Measurements from ENCODE around the gene AGRP.

The AGRP gene

DNA sequence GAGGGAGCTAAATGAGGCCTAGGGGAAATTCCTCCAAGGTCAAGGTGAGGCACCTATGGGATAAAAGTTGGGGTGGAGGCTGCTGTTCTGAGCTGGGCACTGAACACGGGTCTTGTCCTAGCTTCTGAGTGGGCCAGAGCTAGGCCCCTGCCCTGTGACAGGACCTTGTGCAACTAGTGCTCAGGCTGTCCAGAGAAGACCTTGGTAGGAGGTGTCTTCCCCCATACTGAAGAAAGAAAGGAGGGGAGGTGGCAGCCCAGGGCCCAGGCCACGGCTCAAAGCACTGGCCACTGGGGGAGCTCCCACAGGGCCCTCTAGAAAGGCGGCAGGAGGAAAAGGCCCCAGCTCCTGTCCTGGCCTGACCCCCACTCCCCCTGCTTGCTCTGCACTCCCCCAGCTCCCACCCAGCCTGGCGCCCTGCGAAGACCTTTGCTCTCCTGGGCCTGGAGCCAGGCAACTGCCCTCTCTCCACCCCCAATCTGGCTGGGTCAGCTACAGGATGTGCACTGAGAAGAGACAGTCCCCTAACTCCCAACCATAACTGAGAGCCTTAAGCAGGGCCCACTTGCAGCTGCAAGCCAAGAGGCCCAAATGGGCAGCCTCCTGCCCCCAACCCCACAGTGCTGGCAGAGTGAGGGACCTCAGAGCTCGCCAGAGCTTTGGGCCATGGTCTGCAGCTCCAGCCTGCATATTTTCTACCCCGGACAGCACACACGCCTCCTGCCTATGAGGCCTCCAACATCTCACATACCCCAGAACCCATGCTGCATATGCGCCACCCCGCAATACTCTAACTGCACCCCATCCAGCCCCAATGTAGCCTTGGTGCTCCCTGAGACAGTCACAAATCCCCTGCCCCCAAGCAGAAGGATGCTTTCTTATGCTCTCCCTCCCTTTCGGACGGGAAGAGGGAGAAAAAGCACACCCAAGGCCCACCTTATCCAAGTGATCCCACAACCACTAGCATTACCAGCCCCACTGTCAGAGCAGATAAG is 37.1 kb downstream of the AGRP start:
- no peak for DNase-seq (ENCODE audit: low read depth in 2 of 2)

DNA sequence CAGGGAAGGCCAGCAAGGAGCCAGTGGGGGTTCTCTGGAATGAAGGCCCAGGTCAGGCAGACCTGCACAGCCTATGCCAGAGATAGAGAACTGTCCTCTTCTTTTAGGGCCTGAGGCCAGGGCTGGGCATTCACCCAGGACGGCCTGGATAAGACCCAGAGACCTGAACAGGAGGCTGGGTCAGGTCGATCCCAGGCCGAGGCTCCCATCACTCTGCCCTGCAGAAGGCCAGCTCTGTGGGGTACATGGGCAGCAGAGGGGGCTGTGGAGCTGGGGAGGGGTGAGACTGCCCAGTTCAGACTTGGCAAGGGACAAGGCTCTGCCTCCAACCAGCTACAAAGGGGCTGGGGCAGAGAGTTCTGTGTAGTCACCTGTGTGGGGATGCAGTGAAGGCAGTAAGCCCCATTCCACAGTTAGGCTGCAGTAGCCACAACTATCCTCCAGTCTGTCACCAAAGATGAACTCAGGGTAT is 37.9 kb downstream of the AGRP start:
- DNase-seq (ENCODE audit: low read depth in 2 of 2), result no peak

GRCh38 chr16:67445126-67445426 is 38.3 kb downstream of the AGRP start:
- no peak for DNase-seq (ENCODE audit: low read depth in 2 of 2)

GRCh38 chr16:67444259-67445125 is 38.9 kb downstream of the AGRP start:
- no peak for DNase-seq (ENCODE audit: low read depth in 2 of 2)

DNA sequence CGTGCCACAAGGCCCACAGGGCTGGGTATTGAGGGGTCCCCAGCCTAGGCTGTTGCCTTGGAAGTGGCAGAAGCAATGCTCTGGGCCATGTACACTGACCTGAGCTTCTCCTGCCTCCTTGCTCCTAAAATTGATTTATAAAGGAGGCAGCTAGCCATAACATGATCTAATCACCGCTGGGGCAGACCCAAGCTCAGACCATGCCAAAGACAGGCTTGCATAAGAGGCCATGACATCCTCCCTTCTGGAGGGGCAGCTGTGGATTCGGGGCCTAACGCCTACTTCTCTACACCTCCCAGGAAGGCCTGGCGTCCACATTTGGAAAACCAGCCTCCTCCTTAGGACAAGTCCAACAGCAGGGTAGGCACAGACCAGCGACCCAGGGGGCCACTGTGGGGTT is 40.1 kb downstream of the AGRP start:
- no peak for DNase-seq (ENCODE audit: low read depth in 2 of 2)

GRCh38 chr16:67442581-67443255 is 40.6 kb downstream of the AGRP start:
- no peak for DNase-seq (ENCODE audit: low read depth in 2 of 2)

- DNase-seq (ENCODE audit: low read depth in 2 of 2), result no peak
These were observed 41.4 kb downstream of the AGRP start for GRCh38 chr16:67441907-67442306.

GRCh38 chr16:67441271-67441753 is 42.0 kb downstream of the AGRP start:
- DNase-seq (ENCODE audit: low read depth in 2 of 2), result no peak

DNA sequence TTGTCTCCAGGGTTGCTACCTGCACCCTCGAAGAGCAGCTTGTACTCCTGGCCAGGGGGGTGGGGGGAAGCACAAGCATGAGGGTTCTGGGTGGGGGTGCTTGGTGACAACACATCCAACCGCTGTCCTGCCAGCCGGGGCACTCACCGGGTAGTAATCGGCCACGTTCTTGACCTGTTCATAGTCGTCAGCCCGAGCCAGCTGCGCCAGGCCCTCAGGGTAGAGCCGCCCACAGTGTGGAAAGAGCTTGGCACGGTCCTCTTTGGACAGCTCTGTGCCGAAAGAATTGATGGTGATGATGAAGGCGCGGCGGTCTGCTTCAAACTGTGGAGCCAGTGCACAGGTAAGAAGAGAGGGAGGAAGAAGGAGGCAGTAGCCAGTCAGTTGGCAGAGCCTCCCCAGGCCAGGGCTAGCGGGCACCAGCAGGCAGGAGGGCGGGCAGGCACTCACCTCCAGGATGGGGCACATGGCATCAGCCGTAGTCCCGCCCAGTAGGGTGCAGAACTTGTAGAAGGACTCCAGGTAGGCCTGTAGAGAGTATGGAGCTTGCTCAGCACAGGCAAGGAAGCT is 44.4 kb downstream of the AGRP start:
- no peak for DNase-seq (ENCODE audit: low read depth in 2 of 2)

DNA sequence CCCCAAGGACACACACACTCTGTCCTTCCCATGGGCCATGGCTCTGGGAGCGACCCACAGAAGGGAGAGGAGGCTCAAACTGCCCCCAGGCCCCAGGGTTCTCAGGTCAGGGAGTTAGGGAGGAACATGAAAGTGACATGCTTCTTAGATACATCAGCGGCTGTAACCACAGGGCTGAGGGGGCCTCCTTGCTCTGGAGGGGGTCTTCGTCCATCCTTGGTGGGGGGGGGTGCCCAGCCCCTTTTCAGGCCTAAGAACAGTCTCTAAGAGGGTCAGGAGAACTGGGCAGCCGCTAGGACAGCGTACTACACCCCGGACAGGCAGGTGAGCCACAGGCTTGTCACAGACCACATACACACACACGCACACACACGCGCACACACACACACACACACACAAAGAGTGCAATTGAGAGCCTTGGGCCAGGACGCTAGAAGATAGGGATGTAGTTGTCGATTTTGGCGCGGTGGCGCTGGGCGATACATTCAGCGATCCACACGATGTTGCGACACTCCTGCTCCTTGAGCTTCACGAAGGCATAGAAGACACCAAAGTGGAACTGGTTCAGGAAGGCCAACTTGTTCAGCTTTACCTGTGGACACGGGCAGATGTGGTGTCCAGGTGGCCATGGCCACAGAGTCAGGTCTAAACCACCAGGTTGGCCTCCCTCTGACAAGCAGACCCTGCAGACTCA is 45.1 kb downstream of the AGRP start:
- no peak for DNase-seq (ENCODE audit: low read depth in 2 of 2)

DNA sequence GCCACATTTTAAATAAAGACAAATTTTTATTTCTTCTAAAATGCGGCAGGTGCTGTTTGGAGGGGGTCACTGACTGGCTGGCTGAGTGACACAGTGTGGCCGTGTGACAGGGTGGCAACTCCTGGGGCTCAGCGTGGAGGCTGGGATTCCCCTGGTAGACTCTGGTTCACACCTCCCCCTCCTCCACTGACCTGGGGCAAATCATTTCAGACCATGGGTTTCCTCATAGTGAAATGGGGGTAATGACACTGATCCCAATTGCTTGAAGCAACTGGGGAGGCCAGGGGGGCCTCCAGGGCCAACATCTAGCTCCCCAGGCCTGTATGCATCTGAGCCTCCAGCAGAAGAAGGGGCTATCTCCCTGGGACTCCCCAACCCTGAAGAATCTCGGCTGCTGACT is 45.8 kb downstream of the AGRP start:
- no peak for DNase-seq (ENCODE audit: low read depth in 2 of 2)

DNA sequence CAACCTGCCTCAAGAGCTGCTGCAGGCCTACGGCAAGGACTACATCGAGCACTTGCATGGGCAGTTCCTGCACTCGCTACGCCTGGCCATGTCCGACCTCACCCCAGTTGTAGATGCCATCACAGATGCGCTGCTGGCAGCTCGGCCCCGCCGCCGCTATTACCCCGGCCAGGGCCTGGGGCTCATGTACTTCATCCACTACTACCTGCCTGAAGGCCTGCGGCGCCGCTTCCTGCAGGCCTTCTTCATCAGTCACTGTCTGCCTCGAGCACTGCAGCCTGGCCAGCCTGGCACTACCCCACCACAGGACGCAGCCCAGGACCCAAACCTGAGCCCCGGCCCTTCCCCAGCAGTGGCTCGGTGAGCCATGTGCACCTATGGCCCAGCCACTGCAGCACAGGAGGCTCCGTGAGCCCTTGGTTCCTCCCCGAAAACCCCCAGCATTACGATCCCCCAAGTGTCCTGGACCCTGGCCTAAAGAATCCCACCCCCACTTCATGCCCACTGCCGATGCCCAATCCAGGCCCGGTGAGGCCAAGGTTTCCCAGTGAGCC is 46.6 kb downstream of the AGRP start:
- no peak for DNase-seq (ENCODE audit: low read depth in 2 of 2)

DNA sequence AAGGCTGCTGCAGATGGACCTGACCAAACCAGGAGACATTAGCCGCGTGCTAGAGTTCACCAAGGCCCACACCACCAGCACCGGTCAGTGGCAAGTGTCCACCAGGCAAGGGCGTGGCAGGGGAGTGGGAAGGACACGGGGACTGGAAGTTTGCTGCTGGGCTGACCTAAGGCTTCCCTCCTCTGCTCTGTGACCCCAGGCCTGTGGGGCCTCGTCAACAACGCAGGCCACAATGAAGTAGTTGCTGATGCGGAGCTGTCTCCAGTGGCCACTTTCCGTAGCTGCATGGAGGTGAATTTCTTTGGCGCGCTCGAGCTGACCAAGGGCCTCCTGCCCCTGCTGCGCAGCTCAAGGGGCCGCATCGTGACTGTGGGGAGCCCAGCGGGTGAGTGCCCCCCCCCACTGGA is 47.6 kb downstream of the AGRP start:
- no peak for DNase-seq (ENCODE audit: low read depth in 2 of 2)

GRCh38 chr16:67433131-67433719 is 50.1 kb downstream of the AGRP start:
- no peak for DNase-seq (ENCODE audit: low read depth in 2 of 2)

Measured in fibroblast of skin of left biceps (primary cell).